ENCODE results near the gene MOSMO. TPM values are rescaled to one million over a fixed set of nuclear protein-coding genes. Genes with fewer than 3 reads are reported as not detected.

The MOSMO gene
- total RNA-seq, 1 experiment from 2014 or later: 27.6 TPM

- CTCF ChIA-PET: interaction anchor here (1.3 kb wide), 1 partner anchor 104 kb away, joined by 3 read pairs; no protein-coding TSS in a partner anchor
Observed at GRCh38 chr16:21973945-21974344, 34.0 kb upstream of the MOSMO start.

More at GRCh38 chr16:21973945-21974344, 34.0 kb upstream of the MOSMO start:
- RAD21 ChIA-PET (ENCODE audit: low non-redundant PET in 1 of 2, low total read pairs in 2 of 2, uncharacterized antibody in 2 of 2, unreplicated experiment in 2 of 2): no interaction called here
- intact Hi-C loops (cut with micrococcal nuclease): no loop called here
- Histone ChIP-seq H3K36me3 (ENCODE audit: control insufficient read depth in 1 of 2, insufficient read depth in 2 of 2, low read length in 2 of 2) (peaks cover 70 to 86% of the 10 kb centered on the region in 2 experiments), H3K4me3 (replicated peaks in 1 of 2; ENCODE audit: low read depth in 1 of 2, low read length in 2 of 2) (no peak overlapping the region), H3K9me3 (ENCODE audit: control insufficient read depth in 1 of 2, insufficient read depth in 1 of 2, low read depth in 1 of 2, low read length in 2 of 2) (no peaks in the 10 kb centered on the region), H3K27me3 (ENCODE audit: insufficient read depth, low read length) (no peaks in the 10 kb centered on the region), H3K4me1 (ENCODE audit: control insufficient read depth in 1 of 2, insufficient read depth in 2 of 2, low read length in 2 of 2) (no peaks in the 10 kb centered on the region), H3K9me2 (ENCODE audit: insufficient read depth) (no peaks in the 10 kb centered on the region), H4K20me1 (ENCODE audit: insufficient read depth) (no peaks in the 10 kb centered on the region), H2AFZ (ENCODE audit: low read depth, low read length, poor library complexity, severe bottlenecking) (no peak overlapping the region), H3K9ac (ENCODE audit: low read length) (no peak overlapping the region), H3K79me2 (ENCODE audit: insufficient read depth, low read length) (no peaks in the 10 kb centered on the region; the same call in 1 of the 2 replicates), H3K4me2 (ENCODE audit: low read length) (no peak overlapping the region), H3K27ac (ENCODE audit: low read depth, low read length) (no peak overlapping the region)
- ATAC-seq: no peak
- POLR2A ChIA-PET: no interaction called here
- no TSS peak for BruUV-seq (replicated peaks)
- no peak for TF ChIP-seq FOSL1 (IDR thresholded peaks at IDR 0.05; ENCODE audit: low read depth)
- TF ChIP-seq SP1 (IDR thresholded peaks at IDR 0.05; ENCODE audit: low read depth): no peak
- no peak for TF ChIP-seq SIN3A (IDR thresholded peaks at IDR 0.05; ENCODE audit: low read depth)
- TF ChIP-seq REST (IDR thresholded peaks at IDR 0.05; ENCODE audit: low read depth): no peak
- no peak for TF ChIP-seq POLR2A (IDR thresholded peaks at IDR 0.05; ENCODE audit: borderline replicate concordance, extremely low read depth, insufficient read depth, insufficient read length)
- TF ChIP-seq ELF1 (IDR thresholded peaks at IDR 0.05; ENCODE audit: borderline replicate concordance, low read depth): no peak
- no peak for TF ChIP-seq ZFX (IDR thresholded peaks at IDR 0.05)
- no peak for TF ChIP-seq CBX3 (IDR thresholded peaks at IDR 0.05; ENCODE audit: low read depth)
- TF ChIP-seq TCF7L2 (IDR thresholded peaks at IDR 0.05; ENCODE audit: borderline replicate concordance, extremely low read depth, insufficient read depth, insufficient read length): no peak
- TF ChIP-seq ATF3 (IDR thresholded peaks at IDR 0.05): no peak
- no peak for TF ChIP-seq JUND (IDR thresholded peaks at IDR 0.05)
- no peak for TF ChIP-seq RAD21 (IDR thresholded peaks at IDR 0.05; ENCODE audit: low read depth)
- TF ChIP-seq SRF (IDR thresholded peaks at IDR 0.05; ENCODE audit: low read depth): no peak
- TF ChIP-seq EZH2phosphoT487 (IDR thresholded peaks at IDR 0.05; ENCODE audit: borderline replicate concordance): no peak
- TF ChIP-seq ZBTB33 (IDR thresholded peaks at IDR 0.05; ENCODE audit: extremely low read depth, insufficient replicate concordance, low read length): no peak
- DNase-seq (ENCODE audit: low read depth, low spot score): no peak
